ENCODE results near the gene RFX2. TPM values are rescaled to one million over a fixed set of nuclear protein-coding genes. Genes with fewer than 3 reads are reported as not detected.

Gene RFX2
- total RNA-seq, 1 donor from 2014 or later, result 4.2 TPM

- TF ChIP-seq CTCF (conservative IDR thresholded peaks at IDR 0.05; ENCODE audit: low read depth, low read length), result no peak
- DNase-seq (ENCODE audit: low read depth), result no peak
- no peak overlapping the region for H3K4me3 ChIP-seq (ENCODE audit: low read depth, low read length)
These were observed 150.9 kb downstream of the RFX2 start for GRCh38 chr19:5959260-5960004.

GRCh38 chr19:5958851-5959122 lies 151.5 kb downstream of the RFX2 start:
- DNase-seq (ENCODE audit: low read depth), result no peak
- no peak overlapping the region for H3K4me3 ChIP-seq (ENCODE audit: low read depth, low read length)
- TF ChIP-seq CTCF (conservative IDR thresholded peaks at IDR 0.05; ENCODE audit: low read depth, low read length), result no peak

GRCh38 chr19:5958074-5958850 lies 152.0 kb downstream of the RFX2 start:
- no peak overlapping the region for H3K4me3 ChIP-seq (ENCODE audit: low read depth, low read length)
- DNase-seq (ENCODE audit: low read depth), result no peak
- no peak for TF ChIP-seq CTCF (conservative IDR thresholded peaks at IDR 0.05; ENCODE audit: low read depth, low read length)

- no peak for DNase-seq (ENCODE audit: low read depth)
- no peak for TF ChIP-seq CTCF (conservative IDR thresholded peaks at IDR 0.05; ENCODE audit: low read depth, low read length)
- H3K4me3 ChIP-seq (ENCODE audit: low read depth, low read length), result no peak overlapping the region
These were observed 153.1 kb downstream of the RFX2 start for GRCh38 chr19:5957170-5957569.

GRCh38 chr19:5956728-5957127 lies 153.6 kb downstream of the RFX2 start:
- TF ChIP-seq CTCF (conservative IDR thresholded peaks at IDR 0.05; ENCODE audit: low read depth, low read length), result no peak
- H3K4me3 ChIP-seq (ENCODE audit: low read depth, low read length), result no peak overlapping the region
- DNase-seq (ENCODE audit: low read depth), result no peak

- H3K4me3 ChIP-seq (ENCODE audit: low read depth, low read length), result no peak overlapping the region
- TF ChIP-seq CTCF (conservative IDR thresholded peaks at IDR 0.05; ENCODE audit: low read depth, low read length), result no peak
- no peak for DNase-seq (ENCODE audit: low read depth)
These were observed 154.0 kb downstream of the RFX2 start for GRCh38 chr19:5956323-5956722.

GRCh38 chr19:5955636-5955935 lies 154.7 kb downstream of the RFX2 start:
- no peak overlapping the region for H3K4me3 ChIP-seq (ENCODE audit: low read depth, low read length)
- TF ChIP-seq CTCF (conservative IDR thresholded peaks at IDR 0.05; ENCODE audit: low read depth, low read length), result no peak
- no peak for DNase-seq (ENCODE audit: low read depth)
